Aorta (tissue), 5 donors: ENCODE results near the gene ZC3H15. TPM values are rescaled to one million over a fixed set of nuclear protein-coding genes. Genes with fewer than 3 reads are reported as not detected.

ENCODE experiments used
- ATAC-seq: fragments of 200-7000 bp; cut with Tn5 transposase; one replicate; pipeline ENCODE4 v1.9.1; 2022; ENCODE audit warnings: moderate library complexity; ENCODE audit not compliant: low FRiP score
- DNase-seq, 2 donors: peaks; one replicate each; pipeline ENCODE4 v3.0.0-alpha.2; 2020
- H3K27ac ChIP-seq, 2 donors: one replicate each; pipeline ENCODE4 v1.5.1; 2013; ENCODE audit warnings: low read length in 2 of 2, mild to moderate bottlenecking in 2 of 2, moderate library complexity in 2 of 2, control low read depth in 1 of 2, inconsistent platforms in 1 of 2, low read depth in 1 of 2
- H3K27me3 ChIP-seq, 2 donors: one replicate each; pipeline ENCODE4 v1.6.1; 2013; ENCODE audit warnings: control low read depth in 1 of 2, low read length in 1 of 2, mild to moderate bottlenecking in 1 of 2, moderate library complexity in 1 of 2; ENCODE audit not compliant: insufficient read depth in 2 of 2, control insufficient read depth in 1 of 2
- H3K36me3 ChIP-seq, 2 donors: one replicate each; pipeline ENCODE4 v1.6.1; 2013; ENCODE audit warnings: control low read depth in 1 of 2, low read length in 1 of 2, mild to moderate bottlenecking in 1 of 2; ENCODE audit not compliant: insufficient read depth in 2 of 2, control insufficient read depth in 1 of 2
- H3K4me1 ChIP-seq, 2 donors: one replicate each; pipeline ENCODE4 v1.6.1; 2013; ENCODE audit warnings: low read length in 2 of 2, control low read depth in 1 of 2, mild to moderate bottlenecking in 1 of 2, moderate library complexity in 1 of 2; ENCODE audit not compliant: insufficient read depth in 2 of 2, control insufficient read depth in 1 of 2
- H3K4me3 ChIP-seq, 2 donors: one replicate each; pipeline ENCODE4 v1.5.1; 2013; ENCODE audit warnings: low read length in 2 of 2, control low read depth in 1 of 2, mild to moderate bottlenecking in 1 of 2
- H3K9me3 ChIP-seq: one replicate; pipeline ENCODE4 v1.6.1; 2013; ENCODE audit warnings: mild to moderate bottlenecking, low read length; ENCODE audit not compliant: control insufficient read depth
- WGBS, 2 donors: extraction: QIAGEN DNeasy Blood & Tissue Kit; methylation state at CpG; one replicate each; pipeline ENCODE4 v1.1.7; 2013; 5-methylcytosine and 5-hydroxymethylcytosine counted together
- intact Hi-C, 2 donors: fragments of 100-400 bp; cut with DNase I; formaldehyde crosslinking; loops; one replicate each; pipeline versions ENCODE4 v1.14.2 to v1.15.0; 2022
- polyA plus RNA-seq, 2 donors: library from polyadenylated mRNA; stranded (reverse); fragments of 200-250 nt; gene quantifications; one replicate each; pipeline ENCODE4 v1.2.3, GENCODE V29; 2013
- total RNA-seq, 2 donors: library from RNA; stranded (reverse); fragmentation: NEBNext Ultra II Directional; extraction: Animal tissue kit (Norgen Biotek cat#: 25700); gene quantifications; one replicate each; pipeline ENCODE4 v1.2.1, GENCODE V29; 2021
- donor health status: healthy with polysubstance abuse.
- donor health status: Bipolar disorder and iron deficiency.
- donor health status: DM: no; HTN: no; CAD: no.
- donor health status: DM: no; HTN: no; CAD: no.
- donor health status: DM: yes; HTN: yes; CAD: no.

ZC3H15 gene
- total and polyA plus RNA-seq, 4 donors: 46.0 to 91.5 (median 51.5) TPM

DNA sequence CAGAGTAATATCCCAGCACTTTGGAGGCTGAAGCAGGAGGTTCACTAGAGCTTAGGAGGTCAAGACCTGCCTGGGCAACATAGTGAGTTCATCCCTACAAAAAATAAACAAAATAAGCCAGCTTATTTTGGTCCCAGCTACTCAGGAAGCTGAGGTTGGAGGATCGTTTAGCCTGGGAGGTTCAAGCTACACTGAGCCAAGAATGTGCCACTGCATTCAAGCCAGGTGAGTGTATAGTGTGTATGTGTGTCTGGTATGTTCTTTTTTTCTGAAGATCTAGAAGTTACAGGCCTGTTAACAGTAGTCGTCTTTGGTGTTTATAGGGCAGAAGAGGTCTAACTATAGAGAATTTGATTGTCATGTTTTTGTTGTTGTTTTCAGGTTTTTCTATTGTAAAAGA is 40.2 kb downstream of the ZC3H15 start:
- 45 to 48% methylated on average over 2 of the region's 2 CpGs for WGBS, 2 donors
- no peak overlapping the region for H3K4me3 ChIP-seq
- DNase-seq (no peak), ATAC-seq (no peak)
- H3K36me3 ChIP-seq: no peaks in the 10 kb centered on the region
- H3K9me3 ChIP-seq: no peaks in the 10 kb centered on the region
- no peaks in the 10 kb centered on the region for H3K27me3 ChIP-seq
- H3K4me1 ChIP-seq: no peaks in the 10 kb centered on the region
- intact Hi-C loops: no loop called here
- no peak overlapping the region for H3K27ac ChIP-seq

DNA sequence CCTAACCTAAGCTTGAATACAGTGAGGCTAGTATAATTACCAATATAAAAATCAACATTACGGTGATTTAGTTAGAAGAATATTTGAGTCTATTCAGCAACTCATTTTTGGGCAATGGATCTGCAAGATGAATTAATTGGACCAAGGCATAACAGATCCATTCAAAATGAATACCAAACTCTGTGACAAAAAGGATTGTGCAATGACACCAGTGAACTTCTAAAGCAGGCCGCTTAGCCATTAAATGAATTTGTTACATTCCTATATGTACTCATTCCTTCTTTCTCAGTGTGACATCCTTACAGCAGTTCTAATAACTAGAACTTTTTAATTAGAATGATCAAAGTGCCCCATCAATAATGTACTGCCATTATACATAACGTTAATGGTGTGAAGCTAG is 44.3 kb downstream of the ZC3H15 start:
- ATAC-seq (no peak), DNase-seq (no peak)
- H3K4me3 ChIP-seq: no peak overlapping the region
- peaks cover 0 to 2% of the 10 kb centered on the region in 2 donors for H3K4me1 ChIP-seq
- no peaks in the 10 kb centered on the region for H3K36me3 ChIP-seq
- no peaks in the 10 kb centered on the region for H3K9me3 ChIP-seq
- no peak overlapping the region for H3K27ac ChIP-seq
- intact Hi-C loops: no loop called here
- no peaks in the 10 kb centered on the region for H3K27me3 ChIP-seq
- WGBS, 2 donors: 97 to 98% methylated on average over 3 of the region's 3 CpGs

DNA sequence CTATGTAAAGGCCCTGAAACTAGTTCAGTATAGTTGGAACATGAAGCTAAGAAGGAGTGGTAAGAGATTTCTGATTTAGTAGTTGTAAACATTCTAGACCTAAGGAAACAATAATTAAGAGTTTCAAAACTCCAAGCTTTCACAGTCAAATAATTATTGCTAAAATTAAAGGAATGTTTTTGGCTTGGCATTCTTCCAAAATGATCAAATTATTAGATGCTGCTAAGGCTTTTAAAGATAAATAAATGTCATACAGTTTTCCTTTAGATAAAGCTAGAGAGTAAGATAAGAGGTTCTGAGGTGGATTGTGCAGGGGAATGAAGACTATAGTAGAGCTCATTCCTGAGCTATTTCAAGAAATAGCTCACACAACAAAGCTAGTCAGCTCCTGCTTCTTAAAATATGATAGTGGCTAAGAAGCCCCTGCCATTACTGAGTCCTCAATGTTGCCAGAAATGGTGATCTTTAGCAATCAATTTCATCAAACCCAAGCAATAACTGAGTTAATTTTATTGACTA is 45.3 kb downstream of the ZC3H15 start:
- no peak for ATAC-seq
- no peaks in the 10 kb centered on the region for H3K36me3 ChIP-seq
- H3K4me3 ChIP-seq: no peak overlapping the region
- intact Hi-C loops: no loop called here
- H3K27me3 ChIP-seq: no peaks in the 10 kb centered on the region
- no peak overlapping the region for H3K27ac ChIP-seq
- H3K9me3 ChIP-seq: no peaks in the 10 kb centered on the region
- peaks cover 0 to 2% of the 10 kb centered on the region in 2 donors for H3K4me1 ChIP-seq
- no peak for DNase-seq

DNA sequence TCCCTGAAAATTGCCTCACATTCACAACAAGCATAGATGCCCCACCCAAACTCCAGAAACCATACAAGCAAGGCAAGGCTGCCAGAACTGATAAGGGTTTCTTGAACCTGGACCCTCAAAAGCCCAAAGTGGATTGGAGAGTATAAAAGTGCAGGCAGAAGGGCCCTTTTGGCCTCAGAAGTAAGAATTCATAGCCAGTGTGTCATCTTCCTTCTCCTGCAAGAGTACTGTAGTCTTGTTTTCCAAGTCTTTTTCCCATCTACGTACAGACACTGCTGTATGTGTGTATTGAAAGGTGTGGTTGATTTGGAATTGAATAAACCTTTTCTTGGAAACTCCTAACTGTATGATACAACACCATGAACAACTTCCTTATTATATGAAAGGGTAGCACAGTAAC is 46.8 kb downstream of the ZC3H15 start:
- Histone ChIP-seq H3K9me3 (no peaks in the 10 kb centered on the region), H3K4me3 (no peak overlapping the region), H3K27me3 (no peaks in the 10 kb centered on the region), H3K36me3 (no peaks in the 10 kb centered on the region), H3K4me1 (peaks cover 0 to 2% of the 10 kb centered on the region in 2 donors), H3K27ac (no peak overlapping the region)
- no peak for DNase-seq
- no peak for ATAC-seq
- WGBS, 2 donors: 71 to 78% methylated on average over 1 of the region's 1 CpG
- intact Hi-C loops: no loop called here

DNA sequence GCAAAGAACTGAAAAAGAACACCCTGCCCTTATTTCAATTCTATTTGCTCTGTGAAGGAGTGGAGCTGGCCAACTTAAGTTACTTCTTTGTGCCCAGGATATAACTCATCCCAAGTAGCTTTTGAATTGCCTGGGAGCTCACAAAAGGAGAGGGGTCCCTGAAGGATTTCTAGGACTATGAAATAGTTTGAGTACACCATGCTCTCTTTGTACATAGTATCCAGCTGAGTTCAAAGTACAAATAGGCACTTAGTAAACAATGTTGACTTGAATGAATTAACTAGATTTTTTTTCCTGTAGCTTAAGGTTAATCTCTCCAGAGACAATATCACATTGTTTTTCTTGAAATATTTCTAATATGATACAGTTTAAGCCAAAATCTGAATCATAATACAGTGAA is 47.7 kb downstream of the ZC3H15 start:
- Histone ChIP-seq H3K36me3 (no peaks in the 10 kb centered on the region), H3K27ac (no peak overlapping the region), H3K4me1 (peaks cover 0 to 2% of the 10 kb centered on the region in 2 donors), H3K27me3 (no peaks in the 10 kb centered on the region), H3K9me3 (no peaks in the 10 kb centered on the region), H3K4me3 (no peak overlapping the region)
- intact Hi-C loops: no loop called here
- DNase-seq: no peak
- ATAC-seq: no peak

DNA sequence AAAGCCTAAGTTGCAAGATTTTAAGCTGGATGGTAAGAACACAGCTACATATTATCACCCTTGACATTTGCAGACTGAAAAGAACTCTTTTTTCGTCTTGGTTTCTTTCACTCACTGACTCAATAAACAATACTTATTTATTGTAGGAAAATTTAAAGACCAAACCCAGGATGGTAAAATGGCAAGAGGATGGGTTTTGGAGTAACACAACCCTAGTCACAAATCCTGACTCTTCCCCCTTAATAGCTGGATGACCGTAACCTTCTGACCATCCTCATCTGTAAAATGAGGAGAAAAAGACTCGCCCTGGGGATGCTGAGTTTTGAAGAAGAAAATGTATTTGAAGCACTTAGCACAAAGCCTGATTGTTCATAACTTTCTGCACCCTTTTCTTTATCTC is 48.3 kb downstream of the ZC3H15 start:
- no peaks in the 10 kb centered on the region for H3K9me3 ChIP-seq
- intact Hi-C loops: no loop called here

DNA sequence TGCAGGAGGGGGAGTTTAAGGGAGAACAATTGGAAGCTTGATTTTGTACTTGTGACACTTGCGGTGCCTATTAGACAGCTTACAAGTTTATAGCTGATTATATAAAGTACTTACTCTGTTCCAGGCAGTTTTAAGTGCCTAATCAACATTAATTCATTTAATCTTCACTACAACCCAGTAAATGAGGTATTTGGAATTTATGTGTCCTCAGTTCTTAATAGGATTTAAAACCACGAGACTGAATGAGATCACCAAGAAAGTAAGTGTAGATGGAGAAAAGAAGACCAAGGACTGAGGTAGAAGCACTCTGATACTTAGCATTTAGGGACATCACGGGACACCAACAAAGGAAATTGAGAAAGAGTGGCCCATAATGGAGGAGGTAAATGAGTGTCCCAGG is 49.8 kb downstream of the ZC3H15 start:
- intact Hi-C loops: no loop called here
- ATAC-seq (no peak), DNase-seq (no peak)
- Histone ChIP-seq H3K4me3 (no peak overlapping the region), H3K4me1 (peaks cover 0 to 2% of the 10 kb centered on the region in 2 donors), H3K27ac (no peak overlapping the region), H3K9me3 (no peaks in the 10 kb centered on the region), H3K36me3 (no peaks in the 10 kb centered on the region), H3K27me3 (no peaks in the 10 kb centered on the region)
- 95 to 97% methylated on average over 3 of the region's 3 CpGs for WGBS, 2 donors

More for the DNA sequence above, 48.3 kb downstream of the ZC3H15 start:
- no peak overlapping the region for H3K4me3 ChIP-seq
- DNase-seq: no peak
- H3K4me1 ChIP-seq: peaks cover 0 to 2% of the 10 kb centered on the region in 2 donors
- no peak overlapping the region for H3K27ac ChIP-seq
- no peak for ATAC-seq
- no peaks in the 10 kb centered on the region for H3K36me3 ChIP-seq
- H3K27me3 ChIP-seq: no peaks in the 10 kb centered on the region
- 72 to 76% methylated on average over 3 of the region's 3 CpGs for WGBS, 2 donors

DNA sequence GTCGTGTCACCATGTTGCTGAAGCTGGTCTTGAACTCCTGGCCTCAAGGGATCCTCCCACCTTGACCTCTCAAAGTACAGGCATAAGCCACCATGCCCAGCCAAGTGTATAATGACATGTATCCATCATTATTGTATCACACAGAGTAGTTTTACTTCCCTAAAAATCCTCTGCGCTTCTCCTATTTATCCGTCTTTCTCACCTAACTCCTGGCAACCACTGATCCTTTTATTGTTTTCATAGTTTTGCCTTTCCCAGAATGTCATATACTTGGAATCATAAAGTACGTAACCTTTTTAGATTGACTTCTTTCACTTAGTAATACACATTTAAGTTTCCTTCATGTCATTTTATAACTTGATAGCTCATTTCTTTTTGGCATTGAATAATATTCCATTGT is 51.0 kb downstream of the ZC3H15 start:
- ATAC-seq: no peak
- WGBS, 2 donors: 88 to 90% methylated on average over 4 of the region's 4 CpGs

DNA sequence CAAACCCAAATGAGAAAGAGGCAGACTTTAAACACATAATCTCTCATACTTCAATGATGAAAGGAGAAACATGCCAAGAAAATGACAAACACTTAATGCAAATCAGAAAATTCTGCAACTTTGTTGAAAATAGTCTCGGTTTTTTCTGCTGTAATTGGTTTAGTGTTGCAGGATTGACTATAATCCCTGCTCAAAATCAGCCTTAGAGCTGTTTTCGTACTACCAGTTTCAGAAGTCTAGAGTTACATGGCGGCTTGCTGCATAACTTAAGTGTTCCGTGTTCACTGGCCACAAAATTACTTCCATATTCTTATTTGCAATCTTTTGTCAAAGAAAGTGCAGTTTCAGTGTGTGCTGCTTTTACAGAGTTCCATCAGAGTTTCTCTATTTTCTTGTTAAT is 54.9 kb downstream of the ZC3H15 start:
- H3K27ac ChIP-seq: no peak overlapping the region
- no peaks in the 10 kb centered on the region for H3K9me3 ChIP-seq
- H3K4me3 ChIP-seq: no peak overlapping the region
- no peak for DNase-seq
- no peak for ATAC-seq
- no peaks in the 10 kb centered on the region for H3K4me1 ChIP-seq
- H3K36me3 ChIP-seq: no peaks in the 10 kb centered on the region
- WGBS, 2 donors: 71 to 80% methylated on average over 4 of the region's 4 CpGs
- intact Hi-C loops: loop anchor here in 1 of 2 donors (5.0 kb wide), 1 partner anchor 36 kb away; no protein-coding TSS in a partner anchor
- no peaks in the 10 kb centered on the region for H3K27me3 ChIP-seq

More for the DNA sequence above, 51.0 kb downstream of the ZC3H15 start:
- intact Hi-C loops: no loop called here
- H3K27ac ChIP-seq: no peak overlapping the region
- no peaks in the 10 kb centered on the region for H3K27me3 ChIP-seq
- peaks cover 0 to 2% of the 10 kb centered on the region in 2 donors for H3K4me1 ChIP-seq
- no peak overlapping the region for H3K4me3 ChIP-seq
- no peaks in the 10 kb centered on the region for H3K36me3 ChIP-seq
- no peaks in the 10 kb centered on the region for H3K9me3 ChIP-seq
- DNase-seq: no peak
